ENCODE results near the gene CHMP4A.
"Not testable (repeated sequence)": the region's sequence is repeated elsewhere in the genome, so short reads cannot be mapped to it uniquely, and the experiment has no call there.

CHMP4A gene

GRCh38 chr14:24204163-24205146 is 8.8 kb downstream of the CHMP4A start:
- DNase-seq (ENCODE audit: low spot score in 2 of 2), result no peak
- in situ Hi-C loops (cut with MboI; ENCODE audit: low sequenced_read_pairs), result no loop called here
- Histone ChIP-seq H3K9me3 (no peaks in the 10 kb centered on the region), H3K4me1 (peaks cover 6% of the 10 kb centered on the region; the same call in 1 of the 2 replicates), H3K27me3 (ENCODE audit: low read depth) (no peaks in the 10 kb centered on the region), H3K4me3 (no peak overlapping the region), H3K36me3 (replicated peaks) (peaks cover 38% of the 10 kb centered on the region)

GRCh38 chr14:24203249-24203886 is 9.9 kb downstream of the CHMP4A start:
- H3K4me3 ChIP-seq; H3K27me3 ChIP-seq (ENCODE audit: low read depth); H3K4me1 ChIP-seq; in situ Hi-C loops (cut with MboI; ENCODE audit: low sequenced_read_pairs); DNase-seq (ENCODE audit: low spot score in 2 of 2); H3K9me3 ChIP-seq: not testable (repeated sequence)
- H3K36me3 ChIP-seq (replicated peaks), result peaks cover 35% of the 10 kb centered on the region

- peaks cover 30% of the 10 kb centered on the region for H3K36me3 ChIP-seq (replicated peaks)
- DNase-seq (ENCODE audit: low spot score in 2 of 2); in situ Hi-C loops (cut with MboI; ENCODE audit: low sequenced_read_pairs); H3K27me3 ChIP-seq (ENCODE audit: low read depth); H3K4me1 ChIP-seq; H3K9me3 ChIP-seq; H3K4me3 ChIP-seq: not testable (repeated sequence)
Measured at GRCh38 chr14:24202538-24202937, 10.8 kb downstream of the CHMP4A start.

- H3K36me3 ChIP-seq (replicated peaks), result peaks cover 12% of the 10 kb centered on the region
- no peaks in the 10 kb centered on the region for H3K27me3 ChIP-seq (ENCODE audit: low read depth)
- no peak for DNase-seq (ENCODE audit: low spot score in 2 of 2)
- H3K4me1 ChIP-seq, result peaks cover 12% of the 10 kb centered on the region
- no peak overlapping the region for H3K4me3 ChIP-seq
- H3K9me3 ChIP-seq, result no peaks in the 10 kb centered on the region
- in situ Hi-C loops (cut with MboI; ENCODE audit: low sequenced_read_pairs), result no loop called here
Measured at GRCh38 chr14:24198814-24199524, 14.3 kb downstream of the CHMP4A start.

GRCh38 chr14:24197056-24197450 is 16.2 kb downstream of the CHMP4A start:
- in situ Hi-C loops (cut with MboI; ENCODE audit: low sequenced_read_pairs), result no loop called here
- Histone ChIP-seq H3K27me3 (ENCODE audit: low read depth) (no peaks in the 10 kb centered on the region), H3K4me3 (no peak overlapping the region)

GRCh38 chr14:24196071-24197055 is 16.9 kb downstream of the CHMP4A start:
- H3K4me1 ChIP-seq, result peaks cover 6% of the 10 kb centered on the region
- in situ Hi-C loops (cut with MboI; ENCODE audit: low sequenced_read_pairs), result no loop called here
- no peaks in the 10 kb centered on the region for H3K27me3 ChIP-seq (ENCODE audit: low read depth)
- peaks cover 15% of the 10 kb centered on the region for H3K36me3 ChIP-seq (replicated peaks)
- H3K4me3 ChIP-seq, result peak overlapping the region; percentile 60
- DNase-seq (ENCODE audit: low spot score in 2 of 2), result peak in 1 of 2 experiments; percentile 38
- H3K9me3 ChIP-seq, result no peaks in the 10 kb centered on the region

More at GRCh38 chr14:24197056-24197450, 16.2 kb downstream of the CHMP4A start:
- H3K9me3 ChIP-seq, result no peaks in the 10 kb centered on the region
- H3K4me1 ChIP-seq, result peaks cover 6% of the 10 kb centered on the region
- DNase-seq (ENCODE audit: low spot score in 2 of 2), result no peak
- H3K36me3 ChIP-seq (replicated peaks), result peaks cover 21% of the 10 kb centered on the region

- Histone ChIP-seq H3K9me3 (no peaks in the 10 kb centered on the region), H3K36me3 (replicated peaks) (peaks cover 15% of the 10 kb centered on the region), H3K4me3 (peak within 1 kb of the TSS; percentile 60), H3K4me1 (peaks cover 6% of the 10 kb centered on the region), H3K27me3 (ENCODE audit: low read depth) (no peaks in the 10 kb centered on the region)
- in situ Hi-C loops (cut with MboI; ENCODE audit: low sequenced_read_pairs), result no loop called here
- DNase-seq (ENCODE audit: low spot score in 2 of 2), result peak; percentile 73 to 91
Measured at GRCh38 chr14:24195186-24196070, 17.9 kb downstream of the CHMP4A start, which contains the start of gene TM9SF1. Gene TM9SF1, minus strand, starts transcription at chr14:24195441. Its CDS starts 422 bp downstream, at chr14:24195019.

GRCh38 chr14:24194873-24195185 is 18.5 kb downstream of the CHMP4A start:
- Histone ChIP-seq H3K36me3 (replicated peaks) (peaks cover 15% of the 10 kb centered on the region), H3K27me3 (ENCODE audit: low read depth) (no peaks in the 10 kb centered on the region), H3K4me3 (peak overlapping the region; percentile 60), H3K4me1 (peaks cover 6% of the 10 kb centered on the region), H3K9me3 (no peaks in the 10 kb centered on the region)
- no peak for DNase-seq (ENCODE audit: low spot score in 2 of 2)
- in situ Hi-C loops (cut with MboI; ENCODE audit: low sequenced_read_pairs), result no loop called here

- DNase-seq (ENCODE audit: low spot score in 2 of 2), result no peak
- Histone ChIP-seq H3K4me1 (peaks cover 6% of the 10 kb centered on the region), H3K36me3 (replicated peaks) (peaks cover 15% of the 10 kb centered on the region), H3K27me3 (ENCODE audit: low read depth) (no peaks in the 10 kb centered on the region), H3K9me3 (no peaks in the 10 kb centered on the region), H3K4me3 (peak overlapping the region; percentile 60)
- in situ Hi-C loops (cut with MboI; ENCODE audit: low sequenced_read_pairs), result no loop called here
Measured at GRCh38 chr14:24194186-24194872, 19.0 kb downstream of the CHMP4A start.

- no peaks in the 10 kb centered on the region for H3K9me3 ChIP-seq
- no peaks in the 10 kb centered on the region for H3K27me3 ChIP-seq (ENCODE audit: low read depth)
- H3K4me1 ChIP-seq, result peaks cover 11% of the 10 kb centered on the region
- no peak for DNase-seq (ENCODE audit: low spot score in 2 of 2)
- H3K36me3 ChIP-seq (replicated peaks), result peaks cover 15% of the 10 kb centered on the region
- in situ Hi-C loops (cut with MboI; ENCODE audit: low sequenced_read_pairs), result no loop called here
- H3K4me3 ChIP-seq, result no peak overlapping the region
Measured at GRCh38 chr14:24192933-24193332, 20.4 kb downstream of the CHMP4A start.

- in situ Hi-C loops (cut with MboI; ENCODE audit: low sequenced_read_pairs), result no loop called here
- H3K36me3 ChIP-seq (replicated peaks), result peaks cover 35% of the 10 kb centered on the region
- no peaks in the 10 kb centered on the region for H3K9me3 ChIP-seq
- H3K4me1 ChIP-seq, result peaks cover 14% of the 10 kb centered on the region
- DNase-seq (ENCODE audit: low spot score in 2 of 2), result no peak
- H3K27me3 ChIP-seq (ENCODE audit: low read depth), result no peaks in the 10 kb centered on the region
- no peak overlapping the region for H3K4me3 ChIP-seq
Measured at GRCh38 chr14:24190416-24190815, 22.9 kb downstream of the CHMP4A start.

GRCh38 chr14:24189460-24189859 is 23.8 kb downstream of the CHMP4A start:
- no peak overlapping the region for H3K4me3 ChIP-seq
- in situ Hi-C loops (cut with MboI; ENCODE audit: low sequenced_read_pairs), result no loop called here
- H3K4me1 ChIP-seq, result peaks cover 8% of the 10 kb centered on the region
- no peak for DNase-seq (ENCODE audit: low spot score in 2 of 2)
- H3K36me3 ChIP-seq (replicated peaks), result peaks cover 45% of the 10 kb centered on the region
- no peaks in the 10 kb centered on the region for H3K9me3 ChIP-seq
- no peaks in the 10 kb centered on the region for H3K27me3 ChIP-seq (ENCODE audit: low read depth)
